ENCODE measurements around the gene NTN1. TPM values are rescaled to one million over a fixed set of nuclear protein-coding genes. Genes with fewer than 3 reads are reported as not detected.

Gene NTN1
- total and polyA plus RNA-seq, 2 of the 13 experiments (the other 11 are each of a cell fraction or from before 2014, with no cell fraction given) = 0.04 to 0.05 TPM

DNA sequence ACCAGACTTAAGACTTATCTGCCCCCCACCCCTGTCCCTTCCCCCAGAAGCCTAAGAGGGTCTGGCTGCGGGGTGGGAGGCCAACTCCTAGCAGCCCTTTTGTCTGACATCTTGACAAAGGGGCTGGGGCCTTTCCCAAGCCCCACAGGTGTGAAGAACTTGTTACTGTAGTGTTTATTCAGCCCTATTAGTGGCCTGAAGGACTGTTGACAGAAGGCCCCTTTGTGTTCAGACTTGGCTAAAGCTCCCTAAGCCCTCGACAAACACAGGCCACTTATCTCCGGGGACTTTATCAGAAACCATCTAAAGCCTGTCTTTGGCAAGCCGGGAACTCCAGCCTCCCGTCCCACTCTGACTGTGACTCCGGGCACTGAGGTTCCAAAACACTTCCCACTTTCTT is 129.8 kb downstream of the NTN1 start (continued):
- TF ChIP-seq, protein P1, sequence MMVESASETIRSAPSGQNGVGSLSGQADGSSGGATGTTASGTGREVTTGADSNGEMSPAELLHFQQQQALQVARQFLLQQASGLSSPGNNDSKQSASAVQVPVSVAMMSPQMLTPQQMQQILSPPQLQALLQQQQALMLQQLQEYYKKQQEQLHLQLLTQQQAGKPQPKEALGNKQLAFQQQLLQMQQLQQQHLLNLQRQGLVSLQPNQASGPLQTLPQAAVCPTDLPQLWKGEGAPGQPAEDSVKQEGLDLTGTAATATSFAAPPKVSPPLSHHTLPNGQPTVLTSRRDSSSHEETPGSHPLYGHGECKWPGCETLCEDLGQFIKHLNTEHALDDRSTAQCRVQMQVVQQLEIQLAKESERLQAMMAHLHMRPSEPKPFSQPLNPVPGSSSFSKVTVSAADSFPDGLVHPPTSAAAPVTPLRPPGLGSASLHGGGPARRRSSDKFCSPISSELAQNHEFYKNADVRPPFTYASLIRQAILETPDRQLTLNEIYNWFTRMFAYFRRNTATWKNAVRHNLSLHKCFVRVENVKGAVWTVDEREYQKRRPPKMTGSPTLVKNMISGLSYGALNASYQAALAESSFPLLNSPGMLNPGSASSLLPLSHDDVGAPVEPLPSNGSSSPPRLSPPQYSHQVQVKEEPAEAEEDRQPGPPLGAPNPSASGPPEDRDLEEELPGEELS (CRISPR knock-in tag; IDR thresholded peaks at IDR 0.05) = peak; percentile 77
- TF ChIP-seq, protein P2, sequence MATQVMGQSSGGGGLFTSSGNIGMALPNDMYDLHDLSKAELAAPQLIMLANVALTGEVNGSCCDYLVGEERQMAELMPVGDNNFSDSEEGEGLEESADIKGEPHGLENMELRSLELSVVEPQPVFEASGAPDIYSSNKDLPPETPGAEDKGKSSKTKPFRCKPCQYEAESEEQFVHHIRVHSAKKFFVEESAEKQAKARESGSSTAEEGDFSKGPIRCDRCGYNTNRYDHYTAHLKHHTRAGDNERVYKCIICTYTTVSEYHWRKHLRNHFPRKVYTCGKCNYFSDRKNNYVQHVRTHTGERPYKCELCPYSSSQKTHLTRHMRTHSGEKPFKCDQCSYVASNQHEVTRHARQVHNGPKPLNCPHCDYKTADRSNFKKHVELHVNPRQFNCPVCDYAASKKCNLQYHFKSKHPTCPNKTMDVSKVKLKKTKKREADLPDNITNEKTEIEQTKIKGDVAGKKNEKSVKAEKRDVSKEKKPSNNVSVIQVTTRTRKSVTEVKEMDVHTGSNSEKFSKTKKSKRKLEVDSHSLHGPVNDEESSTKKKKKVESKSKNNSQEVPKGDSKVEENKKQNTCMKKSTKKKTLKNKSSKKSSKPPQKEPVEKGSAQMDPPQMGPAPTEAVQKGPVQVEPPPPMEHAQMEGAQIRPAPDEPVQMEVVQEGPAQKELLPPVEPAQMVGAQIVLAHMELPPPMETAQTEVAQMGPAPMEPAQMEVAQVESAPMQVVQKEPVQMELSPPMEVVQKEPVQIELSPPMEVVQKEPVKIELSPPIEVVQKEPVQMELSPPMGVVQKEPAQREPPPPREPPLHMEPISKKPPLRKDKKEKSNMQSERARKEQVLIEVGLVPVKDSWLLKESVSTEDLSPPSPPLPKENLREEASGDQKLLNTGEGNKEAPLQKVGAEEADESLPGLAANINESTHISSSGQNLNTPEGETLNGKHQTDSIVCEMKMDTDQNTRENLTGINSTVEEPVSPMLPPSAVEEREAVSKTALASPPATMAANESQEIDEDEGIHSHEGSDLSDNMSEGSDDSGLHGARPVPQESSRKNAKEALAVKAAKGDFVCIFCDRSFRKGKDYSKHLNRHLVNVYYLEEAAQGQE (IDR thresholded peaks at IDR 0.05; ENCODE audit: borderline replicate concordance in 1 of 2, low read depth in 1 of 2, low read length in 2 of 2) = peak in 1 of 2 experiments; percentile 76; a peak in 2 of 4 replicates
- TF ChIP-seq TCF7 (IDR thresholded peaks at IDR 0.05; ENCODE audit: low read depth) (peak; percentile 81), HHEX (CRISPR knock-in tag; IDR thresholded peaks at IDR 0.05) (peak; percentile 98), ZNF17 (CRISPR knock-in tag; IDR thresholded peaks at IDR 0.05) (no peak), TBX3 (IDR thresholded peaks at IDR 0.05; ENCODE audit: borderline replicate concordance) (peak; percentile 96), ZNF33B (CRISPR knock-in tag; IDR thresholded peaks at IDR 0.05) (no peak), EHMT2 (IDR thresholded peaks at IDR 0.05; ENCODE audit: borderline replicate concordance, low read depth, low read length) (no peak), ZNF276 (CRISPR knock-in tag; IDR thresholded peaks at IDR 0.05; ENCODE audit: low read depth) (no peak), FOXA3 (CRISPR knock-in tag; IDR thresholded peaks at IDR 0.05) (peak; percentile 80), SOX13 (IDR thresholded peaks at IDR 0.05) (peak; percentile 86), SOX13 (CRISPR knock-in tag; conservative IDR thresholded peaks at IDR 0.05 in 1 of 2, IDR thresholded peaks at IDR 0.05 in 1 of 2) (peak in 1 of 2 experiments; percentile 91; a peak in 2 of 4 replicates), FOXP1 (IDR thresholded peaks at IDR 0.05) (no peak), FOXP1 (CRISPR knock-in tag; IDR thresholded peaks at IDR 0.05) (peak; percentile 59; the same call in 1 of the 2 replicates), ZNF383 (CRISPR knock-in tag; IDR thresholded peaks at IDR 0.05; ENCODE audit: borderline replicate concordance) (no peak)
- TF ChIP-seq, protein P3, sequence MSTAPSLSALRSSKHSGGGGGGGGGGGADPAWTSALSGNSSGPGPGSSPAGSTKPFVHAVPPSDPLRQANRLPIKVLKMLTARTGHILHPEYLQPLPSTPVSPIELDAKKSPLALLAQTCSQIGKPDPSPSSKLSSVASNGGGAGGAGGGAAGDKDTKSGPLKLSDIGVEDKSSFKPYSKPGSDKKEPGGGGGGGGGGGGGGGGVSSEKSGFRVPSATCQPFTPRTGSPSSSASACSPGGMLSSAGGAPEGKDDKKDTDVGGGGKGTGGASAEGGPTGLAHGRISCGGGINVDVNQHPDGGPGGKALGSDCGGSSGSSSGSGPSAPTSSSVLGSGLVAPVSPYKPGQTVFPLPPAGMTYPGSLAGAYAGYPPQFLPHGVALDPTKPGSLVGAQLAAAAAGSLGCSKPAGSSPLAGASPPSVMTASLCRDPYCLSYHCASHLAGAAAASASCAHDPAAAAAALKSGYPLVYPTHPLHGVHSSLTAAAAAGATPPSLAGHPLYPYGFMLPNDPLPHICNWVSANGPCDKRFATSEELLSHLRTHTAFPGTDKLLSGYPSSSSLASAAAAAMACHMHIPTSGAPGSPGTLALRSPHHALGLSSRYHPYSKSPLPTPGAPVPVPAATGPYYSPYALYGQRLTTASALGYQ (CRISPR knock-in tag; IDR thresholded peaks at IDR 0.05) = peak; percentile 92

Data from HepG2 (cell line).